GM18858 (cell line): ENCODE measurements around the gene ADGRG4.

Source experiments
- ATAC-seq: cut with Tn5 transposase; IDR thresholded peaks from one replicate; pipeline ENCODE4 v1.9.1; 2021; ENCODE audit not compliant: unreplicated experiment

Gene ADGRG4

DNA sequence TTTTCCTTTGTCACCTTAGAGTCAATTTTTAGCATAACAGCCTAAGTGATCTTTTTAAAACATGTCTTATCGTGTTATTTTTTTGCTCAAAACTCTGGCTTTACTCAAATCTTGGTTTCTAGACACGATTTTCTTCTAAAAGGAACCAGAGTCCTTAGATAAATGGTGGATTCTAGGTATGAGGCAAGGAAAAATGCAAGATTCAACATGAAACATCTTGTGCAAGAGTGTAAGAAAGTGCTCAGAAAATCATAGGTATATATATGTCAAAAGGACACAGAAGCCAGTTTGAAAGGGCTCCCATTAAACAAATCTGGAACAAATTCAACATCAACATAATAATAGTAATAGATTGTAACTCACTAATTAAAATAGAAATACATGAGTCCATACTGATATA, 8.1 kb upstream of the ADGRG4 start:
- ATAC-seq = no peak

DNA sequence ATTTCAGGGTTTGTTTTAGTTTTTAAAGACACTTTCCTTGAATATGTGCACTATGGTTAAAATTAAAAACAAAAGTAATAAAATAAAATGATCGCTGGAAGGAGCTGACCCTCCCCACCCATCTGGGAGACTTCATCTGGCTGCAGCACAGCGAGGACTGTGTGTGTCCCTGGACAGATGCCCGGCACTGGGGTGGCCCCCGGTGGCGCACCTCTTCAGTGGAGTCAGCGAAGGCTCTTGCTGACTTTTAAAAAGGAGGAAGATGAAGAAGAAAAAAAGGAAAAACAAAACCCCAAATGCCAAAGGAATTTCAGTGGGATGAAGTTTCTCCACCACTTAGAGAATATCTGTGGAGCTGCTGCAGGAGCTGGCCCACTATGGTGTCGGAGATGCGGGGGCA, 5.4 kb upstream of the ADGRG4 start:
- ATAC-seq = no peak

DNA sequence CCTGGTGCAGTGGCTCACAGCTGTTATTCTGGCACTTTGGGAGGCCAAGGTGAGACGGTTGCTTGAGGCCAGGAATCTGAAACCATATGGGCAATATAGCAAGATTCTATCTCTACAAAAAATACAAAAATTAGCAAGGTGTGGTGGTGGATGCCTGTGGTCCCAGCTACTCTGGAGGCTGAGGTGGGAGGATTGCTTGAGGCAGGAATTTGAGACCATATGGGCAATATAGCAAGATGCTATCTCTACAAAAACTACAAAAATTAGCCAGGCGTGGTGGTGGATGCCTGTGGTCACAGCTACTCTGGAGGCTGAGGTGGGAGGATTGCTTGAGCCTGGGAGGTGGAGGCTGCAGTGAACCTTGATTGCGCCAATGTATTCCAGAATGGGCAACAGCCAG, 2.3 kb downstream of the ADGRG4 start:
- ATAC-seq = no peak

DNA sequence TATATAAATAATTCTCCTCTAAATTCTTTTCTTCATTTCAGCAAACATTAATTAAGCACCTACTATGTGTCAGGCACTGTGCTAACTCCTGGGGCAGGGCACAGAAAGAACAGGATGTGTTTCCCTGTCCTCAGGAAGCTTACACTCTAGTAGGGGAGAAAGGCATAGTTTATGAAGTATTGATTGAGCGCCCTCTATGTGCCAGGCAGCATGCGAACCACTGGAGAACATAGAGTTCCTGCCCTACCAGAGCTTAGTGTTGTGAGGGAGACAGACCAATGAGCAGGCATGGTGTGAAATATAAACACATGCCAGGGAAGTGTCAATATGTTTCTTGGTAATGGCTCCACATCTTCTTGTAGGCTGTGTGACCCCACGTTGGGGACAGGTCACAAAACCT, 3.7 kb downstream of the ADGRG4 start:
- ATAC-seq = no peak

DNA sequence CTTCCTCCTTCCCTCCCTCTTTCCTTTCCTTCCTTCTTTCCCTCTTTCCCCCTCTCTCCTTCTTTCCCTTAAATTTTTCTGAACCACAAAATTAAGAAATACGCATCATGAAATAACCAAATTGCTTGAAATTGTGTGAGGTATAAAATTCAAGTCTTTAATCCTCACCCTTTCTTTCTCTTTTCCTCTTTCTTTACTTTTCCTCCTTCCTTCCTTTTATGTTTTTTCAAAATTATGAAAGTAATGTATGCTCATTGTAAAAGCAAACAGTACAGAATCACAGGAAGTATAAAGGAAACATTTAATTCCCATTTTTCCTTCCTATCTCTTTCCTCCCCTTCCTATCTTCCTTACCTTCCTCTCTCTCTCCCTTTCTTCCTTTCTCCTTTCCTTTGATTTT, 5.4 kb downstream of the ADGRG4 start:
- ATAC-seq = no peak

DNA sequence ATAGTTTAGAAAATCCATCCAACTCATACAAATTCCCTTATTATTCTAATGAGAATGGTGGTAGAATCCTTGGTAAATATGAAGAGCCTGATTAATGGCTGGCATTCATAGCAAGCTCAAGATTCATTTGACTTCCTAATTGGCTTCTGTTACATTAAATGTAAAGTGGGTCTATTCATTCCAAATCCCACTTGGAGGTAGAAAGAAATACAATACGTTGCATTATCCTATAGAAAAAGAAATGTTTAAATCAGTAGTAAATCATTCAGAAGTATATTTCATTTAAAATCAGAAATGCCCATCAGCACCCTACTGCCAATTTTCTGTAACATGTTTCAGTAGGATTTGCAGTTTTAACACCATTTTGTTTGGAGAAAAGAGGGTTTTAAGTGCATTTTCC, 6.7 kb downstream of the ADGRG4 start:
- no peak for ATAC-seq

DNA sequence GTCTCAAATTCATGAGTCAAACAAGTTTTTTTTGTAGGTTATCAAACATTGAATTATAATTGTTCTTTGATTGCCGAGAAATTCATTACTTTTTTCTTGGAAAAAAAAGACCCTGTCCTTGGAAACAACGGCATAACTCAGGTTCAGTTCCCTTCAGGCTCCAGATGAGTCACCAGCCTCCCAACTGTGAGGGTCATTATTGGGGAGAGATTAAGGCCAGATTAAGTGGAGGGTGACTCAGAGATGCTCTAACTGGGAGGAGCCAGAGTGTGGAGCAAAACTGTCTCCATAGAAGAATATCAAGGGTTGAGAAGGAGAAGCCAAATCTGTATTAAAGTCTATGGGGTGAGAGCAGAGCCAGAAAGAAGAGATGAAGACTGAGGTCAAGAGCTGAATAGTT, 9.6 kb downstream of the ADGRG4 start:
- no peak for ATAC-seq

DNA sequence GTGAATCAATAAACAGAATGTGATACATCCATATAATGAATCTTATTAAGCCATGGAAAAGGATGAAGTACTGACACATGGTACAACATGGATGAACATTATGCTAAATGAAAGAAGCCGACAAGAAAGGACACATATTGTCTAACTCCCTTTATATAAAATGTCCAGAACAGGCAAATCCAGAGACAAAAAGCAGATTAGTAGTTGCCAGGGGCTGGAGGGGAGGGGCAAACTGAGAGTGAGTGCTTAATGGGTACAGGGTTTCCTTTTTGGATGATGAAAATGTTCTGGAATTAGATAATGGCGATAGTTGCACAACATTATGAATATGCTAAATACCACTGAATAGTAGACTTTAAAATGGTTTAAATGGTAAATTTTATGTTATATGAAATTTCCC, 17.4 kb downstream of the ADGRG4 start:
- no peak for ATAC-seq

DNA sequence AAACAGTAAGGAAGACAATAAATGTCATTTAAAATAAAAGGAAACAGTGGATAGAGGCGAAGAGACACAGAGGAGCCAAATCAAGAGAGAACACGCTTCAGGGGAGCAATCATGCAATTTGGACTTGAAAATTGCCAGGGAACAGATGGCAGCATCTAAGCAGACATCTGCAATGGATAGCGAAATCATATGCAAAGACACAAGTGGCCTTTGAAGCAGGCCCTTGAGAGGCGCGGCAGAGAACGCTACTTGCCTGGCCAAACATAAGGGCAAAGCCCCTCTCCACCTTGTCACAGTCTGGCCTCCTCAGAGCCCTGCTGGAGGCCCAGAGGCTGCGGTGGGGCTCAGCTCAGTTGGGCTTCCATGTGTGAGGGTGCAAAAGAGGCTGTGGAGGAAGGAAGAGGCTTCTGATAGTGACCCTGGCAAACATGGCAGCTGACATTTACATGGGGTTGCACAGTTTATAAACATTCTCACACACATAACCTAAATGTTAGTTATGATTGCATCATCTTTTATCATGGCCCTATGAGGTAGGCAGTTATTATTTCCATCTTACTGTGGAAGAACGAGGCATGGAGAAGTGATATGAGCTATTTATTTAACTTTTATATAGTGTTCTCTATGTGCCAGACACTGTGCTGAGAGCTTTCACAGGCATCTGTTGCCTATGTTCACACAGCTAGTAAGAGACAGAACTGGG, 18.3 kb downstream of the ADGRG4 start:
- ATAC-seq = no peak

DNA sequence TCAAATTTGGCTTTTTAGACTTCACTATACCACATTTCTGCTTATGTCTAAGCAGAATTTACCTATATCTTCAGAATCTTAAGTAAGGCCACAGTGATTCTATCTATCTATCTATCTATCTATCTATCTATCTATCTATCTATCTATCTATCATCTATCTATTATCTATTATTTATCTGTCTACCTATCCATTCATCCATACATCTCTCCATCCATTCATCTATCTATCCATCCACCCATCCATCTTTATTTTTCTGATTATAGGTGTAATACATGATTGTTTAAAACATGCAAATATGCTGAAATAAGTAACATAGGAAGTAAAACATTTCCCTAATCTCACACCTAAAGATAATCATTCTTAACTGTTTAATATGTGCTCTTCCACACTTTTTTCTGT, 18.8 kb downstream of the ADGRG4 start:
- ATAC-seq = no peak

DNA sequence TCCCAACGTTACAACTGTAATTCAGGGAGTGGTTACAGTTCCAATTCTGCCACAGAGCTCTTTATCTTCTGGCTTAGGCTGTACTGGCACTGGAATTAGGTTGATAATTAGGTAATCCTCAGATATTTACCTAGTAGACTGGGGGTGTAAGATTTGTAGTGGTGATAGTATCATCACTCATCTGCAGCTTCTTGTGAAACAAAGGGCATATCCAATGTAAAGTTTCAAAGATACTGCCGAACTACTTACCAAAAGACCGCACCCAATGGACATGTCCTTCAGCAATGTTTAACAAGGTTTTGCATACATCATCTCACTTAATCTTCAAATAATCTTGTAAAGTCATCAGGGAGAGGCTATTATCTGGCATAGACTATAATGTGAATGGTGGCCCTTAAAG, 20.8 kb downstream of the ADGRG4 start:
- ATAC-seq = no peak

DNA sequence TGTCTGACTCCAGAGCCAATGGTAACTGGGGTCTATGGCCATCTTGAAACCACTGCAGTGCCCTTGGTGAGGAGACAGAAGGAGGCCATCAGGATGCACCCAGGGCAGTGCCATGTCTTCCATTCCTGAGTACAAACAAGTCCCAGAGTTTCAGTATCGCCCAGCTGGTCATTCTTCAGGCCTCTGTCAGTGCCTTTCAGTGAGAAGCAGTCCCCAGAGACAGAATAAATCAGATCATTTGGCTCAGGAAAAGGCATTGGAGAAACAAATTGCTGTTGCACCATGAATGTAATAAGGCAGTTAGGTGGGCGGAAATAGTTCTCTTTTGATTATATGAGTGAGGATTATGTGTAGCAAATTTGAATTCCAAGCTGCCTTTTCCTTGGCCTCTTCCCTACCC, 21.3 kb downstream of the ADGRG4 start:
- no peak for ATAC-seq

DNA sequence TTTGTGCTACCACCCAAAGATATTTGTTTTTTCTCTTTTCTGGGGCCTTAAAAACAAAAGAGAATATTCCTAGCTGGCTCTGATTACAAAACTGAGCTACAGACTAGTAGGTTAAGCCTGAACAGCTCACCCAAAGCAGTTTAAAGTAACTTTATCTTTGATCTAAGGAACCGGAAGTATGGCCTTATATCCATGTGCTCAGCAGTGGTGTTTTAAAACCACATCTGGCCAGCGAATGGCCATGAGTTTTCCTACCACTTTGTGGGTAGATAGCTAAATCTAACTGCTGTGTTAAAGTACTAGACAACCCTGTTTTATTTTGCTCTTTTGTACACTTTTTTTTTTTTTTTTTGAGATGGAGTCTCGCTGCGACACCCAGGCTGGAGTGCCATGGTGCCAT, 24.6 kb downstream of the ADGRG4 start:
- ATAC-seq = no peak

DNA sequence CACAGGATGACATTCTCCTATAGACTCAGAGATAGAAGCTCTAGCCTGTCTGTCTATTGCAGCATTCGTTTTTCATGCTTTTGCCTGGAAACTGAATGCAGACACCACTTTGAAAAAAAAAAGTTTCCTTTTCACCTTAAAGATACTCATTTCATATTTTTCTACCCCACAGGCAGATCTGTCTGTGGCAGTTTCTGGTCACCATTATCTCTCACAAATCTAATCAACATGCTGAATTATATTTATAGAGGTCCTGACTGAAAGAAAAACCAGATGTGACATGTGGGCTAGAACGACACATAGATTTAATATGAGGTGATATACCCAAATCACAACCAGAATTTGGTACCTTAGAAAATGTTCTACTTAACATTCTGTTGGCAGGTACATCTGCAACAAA, 28.2 kb downstream of the ADGRG4 start:
- no peak for ATAC-seq

DNA sequence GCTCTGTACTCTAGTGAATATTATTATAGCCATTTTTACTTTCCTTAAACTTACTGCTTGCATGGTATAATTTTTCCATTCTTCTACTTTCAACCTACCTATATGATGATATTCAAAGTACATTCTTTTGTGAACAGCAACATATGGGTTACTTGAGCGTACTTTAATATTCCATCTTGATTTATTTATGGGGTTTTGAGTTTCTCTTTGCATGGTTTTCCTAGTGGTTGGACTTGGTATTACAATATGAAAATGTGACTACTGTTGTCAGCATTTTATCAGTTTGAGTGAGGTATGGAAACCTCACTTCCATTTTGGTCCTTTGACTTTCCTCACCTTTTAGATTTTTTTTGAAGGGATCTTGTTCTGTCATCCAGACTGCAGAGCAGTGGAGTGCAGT, 35.9 kb downstream of the ADGRG4 start:
- no peak for ATAC-seq

DNA sequence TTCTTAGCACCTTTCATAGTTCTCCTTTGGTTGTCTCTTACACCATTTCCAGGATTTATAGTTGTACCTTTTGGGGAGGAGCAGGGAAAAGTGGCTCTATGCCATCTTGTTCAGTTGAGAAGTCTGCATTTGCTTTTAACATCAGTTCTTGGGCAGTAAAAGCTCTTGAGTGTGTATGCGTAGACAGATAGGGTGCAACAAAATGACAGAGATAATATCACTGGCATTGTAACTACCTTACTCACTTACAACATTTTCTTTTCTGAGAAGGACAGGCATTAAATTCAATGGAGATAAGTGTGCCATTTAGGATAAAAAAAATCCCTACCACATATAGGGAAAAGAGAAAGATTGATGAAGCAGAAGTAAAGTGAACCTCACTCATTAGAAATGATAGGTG, 38.9 kb downstream of the ADGRG4 start:
- no peak for ATAC-seq

DNA sequence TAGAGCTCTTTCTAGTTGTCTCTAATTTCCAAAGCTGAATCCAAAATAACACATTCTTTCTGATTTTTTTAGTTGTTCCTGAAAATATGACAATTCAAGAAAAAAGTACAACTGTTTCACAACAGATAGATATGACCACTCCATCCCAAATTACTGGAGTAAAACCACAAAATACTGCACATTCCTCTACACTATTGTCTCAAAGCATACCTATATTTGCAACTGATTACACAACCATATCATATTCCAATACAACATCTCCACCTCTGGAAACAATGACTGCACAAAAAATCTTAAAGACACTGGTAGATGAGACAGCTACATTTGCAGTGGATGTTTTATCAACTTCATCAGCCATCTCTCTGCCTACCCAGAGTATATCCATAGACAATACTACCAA, 43.6 kb downstream of the ADGRG4 start:
- ATAC-seq = no peak

DNA sequence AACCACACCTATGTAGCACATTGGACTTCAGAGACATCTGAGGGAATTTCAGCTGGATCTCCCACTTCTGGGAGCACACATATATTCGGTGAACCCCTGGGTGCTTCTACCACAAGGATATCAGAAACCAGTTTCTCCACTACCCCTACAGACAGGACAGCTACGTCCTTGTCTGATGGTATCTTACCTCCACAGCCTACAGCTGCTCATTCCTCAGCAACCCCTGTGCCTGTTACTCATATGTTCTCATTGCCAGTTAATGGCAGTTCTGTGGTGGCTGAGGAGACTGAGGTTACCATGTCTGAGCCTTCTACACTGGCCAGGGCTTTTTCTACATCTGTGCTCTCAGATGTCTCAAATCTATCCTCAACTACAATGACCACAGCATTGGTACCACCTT, 45.7 kb downstream of the ADGRG4 start:
- no peak for ATAC-seq

DNA sequence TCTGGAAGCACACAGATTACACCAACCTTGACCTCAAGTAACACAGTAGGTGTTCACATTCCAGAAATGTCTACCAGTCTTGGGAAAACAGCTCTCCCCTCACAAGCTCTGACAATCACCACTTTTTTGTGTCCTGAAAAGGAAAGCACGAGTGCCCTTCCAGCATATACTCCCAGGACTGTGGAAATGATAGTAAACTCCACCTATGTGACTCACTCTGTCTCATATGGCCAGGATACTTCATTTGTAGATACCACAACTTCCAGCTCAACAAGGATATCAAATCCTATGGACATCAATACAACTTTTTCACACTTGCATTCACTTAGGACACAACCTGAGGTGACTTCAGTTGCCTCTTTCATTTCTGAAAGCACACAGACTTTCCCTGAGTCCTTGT, 46.9 kb downstream of the ADGRG4 start:
- ATAC-seq = no peak

DNA sequence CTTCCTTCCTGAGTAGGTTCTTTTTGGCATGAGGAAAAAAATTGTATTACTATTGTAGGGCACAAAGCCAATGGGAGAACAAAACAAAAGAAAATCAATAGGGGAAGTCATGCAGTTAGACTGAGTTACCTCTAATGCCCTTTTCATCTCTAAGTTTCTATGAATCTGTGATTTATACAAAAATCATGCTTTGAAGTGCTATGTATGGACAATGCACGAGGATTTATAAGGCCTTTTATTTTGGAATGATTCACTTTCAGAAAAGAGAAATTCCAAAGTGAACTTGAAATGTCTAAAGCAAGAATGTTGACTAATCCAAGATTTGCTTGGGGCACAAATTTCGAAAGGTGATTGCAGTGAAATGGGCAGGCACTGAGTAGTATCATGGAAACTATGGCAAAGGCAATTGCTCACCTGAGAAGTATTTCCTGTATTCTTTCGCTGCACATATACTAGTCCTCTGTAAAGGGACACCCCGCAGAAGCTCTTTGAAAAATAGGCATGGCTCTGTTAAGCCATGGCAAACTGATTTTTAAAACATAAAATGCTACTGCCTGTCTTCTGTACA, 52.8 kb downstream of the ADGRG4 start:
- ATAC-seq = no peak

DNA sequence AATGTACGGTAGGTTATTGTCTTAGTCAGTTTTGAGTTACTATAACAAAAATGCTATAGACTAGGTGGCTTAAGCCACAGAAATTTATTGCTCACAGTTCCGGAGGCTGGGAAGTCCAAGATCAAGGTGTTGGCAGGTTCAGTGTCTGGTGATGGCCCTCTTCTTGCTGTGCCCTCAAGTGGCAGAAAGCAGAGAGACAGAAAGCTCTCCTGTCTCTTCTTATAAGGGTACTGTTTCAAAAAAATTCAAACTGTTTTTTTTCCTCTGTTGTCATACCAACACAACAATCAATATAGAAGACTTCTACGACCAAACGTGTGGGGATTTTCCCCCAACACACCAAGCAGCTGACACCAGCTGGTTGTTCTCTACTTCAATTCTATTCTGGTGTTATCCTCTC, 53.4 kb downstream of the ADGRG4 start:
- no peak for ATAC-seq

DNA sequence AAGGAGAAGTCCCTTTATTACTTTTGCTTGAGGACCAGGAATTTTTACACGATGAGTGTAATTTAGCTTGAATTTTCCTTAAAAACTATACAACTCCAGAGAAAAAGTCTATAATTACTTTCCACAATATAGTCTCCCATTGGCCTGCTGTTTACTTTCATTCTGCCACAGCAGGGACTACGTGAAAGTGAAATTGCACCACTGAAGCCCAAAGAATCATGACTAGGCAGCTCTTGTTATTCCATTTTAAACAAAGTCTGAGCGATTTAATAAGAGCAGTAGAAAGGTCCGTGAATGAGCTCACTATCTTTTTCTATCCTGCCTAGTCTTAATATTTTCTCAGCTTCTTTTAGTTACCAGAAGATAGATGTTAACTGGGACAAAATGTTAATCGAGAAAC, 68.6 kb downstream of the ADGRG4 start:
- no peak for ATAC-seq

DNA sequence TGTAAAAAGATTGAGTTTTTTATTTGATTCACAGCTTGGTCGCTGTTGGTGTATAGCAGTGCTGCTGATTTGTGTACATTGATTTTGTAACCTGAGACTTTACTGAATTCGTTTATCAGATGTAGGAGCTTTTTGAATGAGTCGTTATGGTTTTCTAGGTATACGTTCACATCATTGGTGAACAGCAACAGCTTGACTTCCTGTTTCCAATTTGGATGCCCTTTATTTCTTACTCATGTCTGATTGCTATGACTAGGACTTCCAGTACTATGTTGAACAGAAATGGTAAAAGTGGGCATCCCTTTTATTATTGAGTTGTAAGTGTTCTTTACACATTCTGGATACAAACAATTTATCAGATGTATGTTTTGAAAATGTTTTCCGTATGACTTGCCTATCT, 76.0 kb downstream of the ADGRG4 start:
- ATAC-seq = no peak
